Spleen (tissue), 7 donors: ENCODE measurements around the gene BATF.

ENCODE experiments used
- CTCF ChIP-seq, 11 experiments: fragments of 200-600 bp in 7 of 11; fragments of 450-650 bp in 4 of 11; sonication (generic) in 4 of 11; IDR thresholded peaks in 8 of 11; conservative IDR thresholded peaks in 3 of 11; 1 replicate in 7 of 11; 2 replicates in 4 of 11; pipeline versions ENCODE4 v1.4.0 to v1.8.0; 2016 to 2021; ENCODE audit warnings: antibody characterized with exemption in 11 of 11, inconsistent platforms in 4 of 11, mild to moderate bottlenecking in 1 of 11
- POLR2A ChIP-seq, 3 donors: fragments of 450-650 bp; IDR thresholded peaks; one replicate each; pipeline ENCODE4 v1.5.1; 2017; ENCODE audit warnings: antibody characterized with exemption in 3 of 3, mild to moderate bottlenecking in 1 of 3
- POLR2AphosphoS5 ChIP-seq, 3 donors: sonication (generic); formaldehyde crosslinking; IDR thresholded peaks; one replicate each; pipeline ENCODE4 v1.5.1; 2017; ENCODE audit warnings: antibody characterized with exemption in 3 of 3
- donor health status: DM: no; HTN: no; CAD: no; lungs with moderate emphysema.
- donor health status: DM: no; HTN: no; CAD: no.
- donor health status: DM: no; HTN: no; CAD: no.

GRCh38 chr14:75537071-75537470, 14.8 kb downstream of the BATF start:
- TF ChIP-seq CTCF (IDR thresholded peaks at IDR 0.05 in 8 of 11, conservative IDR thresholded peaks at IDR 0.05 in 3 of 11): no peak
- no peak for TF ChIP-seq POLR2AphosphoS5 (IDR thresholded peaks at IDR 0.05)
- TF ChIP-seq POLR2A (IDR thresholded peaks at IDR 0.05): no peak
